Neural cell (in vitro differentiated cells): Measurements from ENCODE around the gene PSMD13. TPM values are rescaled to one million over a fixed set of nuclear protein-coding genes. Genes with fewer than 3 reads are reported as not detected.

Experiments used
- H2AFZ ChIP-seq: fragments of 200-600, 300-800 bp; sonication (generic), shearing (Covaris generic); 2 replicates; pipeline ENCODE4 v1.6.0; 2014; ENCODE audit warnings: low read depth, mild to moderate bottlenecking, antibody characterized with exemption, low read length, moderate library complexity
- H3F3A ChIP-seq: fragments of 200-600 bp; shearing (Covaris generic); 2 replicates; pipeline ENCODE4 v1.6.1; 2016; ENCODE audit warnings: mild to moderate bottlenecking, moderate library complexity, mixed read lengths, antibody characterized with exemption, low read length; ENCODE audit not compliant: insufficient read depth, poor library complexity, severe bottlenecking
- H3K27ac ChIP-seq: fragments of 200-600, 300-800 bp; sonication (generic), shearing (Covaris generic); 2 replicates; pipeline ENCODE4 v1.5.1; 2014; ENCODE audit warnings: mild to moderate bottlenecking, low read length, moderate library complexity
- H3K27me3 ChIP-seq: fragments of 300-800, 200-600 bp; sonication (generic), shearing (Covaris generic); 2 replicates; pipeline ENCODE4 v1.6.0; 2014; ENCODE audit warnings: mild to moderate bottlenecking, low read depth, low read length, moderate library complexity; ENCODE audit not compliant: insufficient read depth
- H3K36me3 ChIP-seq: fragments of 300-800, 200-600 bp; sonication (generic), shearing (Covaris generic); 2 replicates; pipeline ENCODE4 v1.5.1; 2014; ENCODE audit warnings: mild to moderate bottlenecking, antibody characterized with exemption, low read length, moderate library complexity; ENCODE audit not compliant: insufficient read depth
- H3K4me2 ChIP-seq: fragments of 300-800, 200-600 bp; sonication (generic), shearing (Covaris generic); 2 replicates; pipeline ENCODE4 v1.6.0; 2014; ENCODE audit warnings: mild to moderate bottlenecking, low read length
- H3K4me3 ChIP-seq: fragments of 300-800, 200-600 bp; sonication (generic), shearing (Covaris generic); 2 replicates; pipeline ENCODE4 v1.5.1; 2014; ENCODE audit warnings: mild to moderate bottlenecking, low read length, moderate library complexity
- H3K79me2 ChIP-seq: fragments of 200-600 bp; shearing (Covaris generic); replicated peaks from 2 replicates; pipeline ENCODE4 v1.6.0; 2014; ENCODE audit warnings: mild to moderate bottlenecking, low read length, moderate library complexity; ENCODE audit not compliant: insufficient read depth
- H3K9ac ChIP-seq: fragments of 300-800, 200-600 bp; sonication (generic), shearing (Covaris generic); 2 replicates; pipeline ENCODE4 v1.6.1; 2016; ENCODE audit warnings: mild to moderate bottlenecking, low read length, mixed read lengths
- H3K9me2 ChIP-seq: fragments of 200-600 bp; shearing (Covaris generic); 2 replicates; pipeline ENCODE4 v1.6.1; 2016; ENCODE audit warnings: mild to moderate bottlenecking, low read length, mixed read lengths; ENCODE audit not compliant: insufficient read depth
- H3K9me3 ChIP-seq: fragments of 200-600, 300-800 bp; sonication (generic), shearing (Covaris generic); 2 replicates; pipeline ENCODE4 v1.6.1; 2016; ENCODE audit warnings: mild to moderate bottlenecking, mixed run types, low read length, moderate library complexity, mixed read lengths
- H4K20me1 ChIP-seq: fragments of 200-600 bp; shearing (Covaris generic); 2 replicates; pipeline ENCODE4 v1.6.1; 2016; ENCODE audit warnings: mild to moderate bottlenecking, mixed run types; ENCODE audit not compliant: insufficient read depth
- EP300 ChIP-seq: fragments of 450-650 bp; conservative IDR thresholded peaks from 2 replicates; pipeline ENCODE4 v1.6.1; 2014; ENCODE audit warnings: antibody characterized with exemption, mild to moderate bottlenecking, moderate library complexity; ENCODE audit not compliant: poor library complexity, severe bottlenecking
- EZH2 ChIP-seq: fragments of 200-600, 300-800 bp; shearing (Covaris generic), sonication (generic); IDR thresholded peaks from 2 replicates; pipeline ENCODE4 v1.6.1; 2014; ENCODE audit warnings: antibody characterized with exemption, low read length, borderline replicate concordance, mild to moderate bottlenecking; ENCODE audit not compliant: insufficient read depth, poor library complexity, severe bottlenecking
- MXI1 ChIP-seq: fragments of 450-650 bp; conservative IDR thresholded peaks from 2 replicates; pipeline ENCODE4 v1.6.1; 2014; ENCODE audit warnings: antibody characterized with exemption, mild to moderate bottlenecking; ENCODE audit not compliant: poor library complexity, severe bottlenecking
- POLR2AphosphoS5 ChIP-seq: IDR thresholded peaks from 2 replicates; pipeline ENCODE4 v1.6.1; 2012
- RAD21 ChIP-seq: fragments of 450-650 bp; conservative IDR thresholded peaks from 2 replicates; pipeline ENCODE4 v1.6.1; 2014; ENCODE audit warnings: antibody characterized with exemption, mild to moderate bottlenecking, moderate library complexity
- SMC3 ChIP-seq: fragments of 450-650 bp; conservative IDR thresholded peaks from 2 replicates; pipeline ENCODE4 v1.6.1; 2014; ENCODE audit warnings: antibody characterized with exemption, mild to moderate bottlenecking, moderate library complexity; ENCODE audit not compliant: poor library complexity
- TAF1 ChIP-seq: IDR thresholded peaks from 2 replicates; pipeline ENCODE4 v1.6.1; 2012; ENCODE audit warnings: low read depth
- polyA plus RNA-seq: library from polyadenylated mRNA; depleted of rRNA; stranded (reverse); fragments of >200 nt; gene quantifications from 2 replicates; pipeline ENCODE4 v1.2.3, GENCODE V29; 2014
- TF ChIP-seq, protein P1 (sequence below): IDR thresholded peaks from 2 replicates; pipeline ENCODE4 v1.6.1; 2012; ENCODE audit warnings: borderline replicate concordance
- TF ChIP-seq, protein P2 (sequence below): fragments of 450-650 bp; IDR thresholded peaks from 2 replicates; pipeline ENCODE4 v1.5.1; 2014; ENCODE audit warnings: antibody characterized with exemption, mild to moderate bottlenecking, moderate library complexity; ENCODE audit not compliant: poor library complexity, severe bottlenecking

PSMD13 gene
- polyA plus RNA-seq, 1 donor from 2014 or later, result 183 TPM

DNA sequence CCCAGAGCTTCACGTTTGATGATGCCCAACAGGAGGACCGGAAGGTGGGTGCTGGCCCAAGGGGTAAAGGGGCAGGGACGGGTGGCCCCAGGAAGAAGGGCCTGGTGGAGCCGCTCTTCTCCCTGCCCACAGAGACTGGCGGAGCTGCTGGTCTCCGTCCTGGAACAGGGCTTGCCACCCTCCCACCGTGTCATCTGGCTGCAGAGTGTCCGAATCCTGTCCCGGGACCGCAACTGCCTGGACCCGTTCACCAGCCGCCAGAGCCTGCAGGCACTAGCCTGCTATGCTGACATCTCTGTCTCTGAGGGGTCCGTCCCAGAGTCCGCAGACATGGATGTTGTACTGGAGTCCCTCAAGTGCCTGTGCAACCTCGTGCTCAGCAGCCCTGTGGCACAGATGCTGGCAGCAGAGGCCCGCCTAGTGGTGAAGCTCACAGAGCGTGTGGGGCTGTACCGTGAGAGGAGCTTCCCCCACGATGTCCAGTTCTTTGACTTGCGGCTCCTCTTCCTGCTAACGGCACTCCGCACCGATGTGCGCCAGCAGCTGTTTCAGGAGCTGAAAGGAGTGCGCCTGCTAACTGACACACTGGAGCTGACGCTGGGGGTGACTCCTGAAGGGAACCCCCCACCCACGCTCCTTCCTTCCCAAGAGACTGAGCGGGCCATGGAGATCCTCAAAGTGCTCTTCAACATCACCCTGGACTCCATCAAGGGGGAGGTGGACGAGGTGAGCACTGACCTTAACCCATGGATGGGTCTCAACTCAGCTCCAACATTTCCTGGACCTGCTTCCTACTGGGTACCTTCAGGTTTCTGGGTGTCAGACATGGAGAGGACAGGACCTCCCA is 27.3 kb upstream of the PSMD13 start:
- H3K27me3 ChIP-seq, result no peaks in the 10 kb centered on the region
- H3K36me3 ChIP-seq, result no peaks in the 10 kb centered on the region
- peaks cover 3% of the 10 kb centered on the region for H4K20me1 ChIP-seq
- peak overlapping the region; percentile 97 for H3K4me3 ChIP-seq
- peak overlapping the region; percentile 65 for H3K4me2 ChIP-seq
- peak overlapping the region; percentile 98 for H3K9ac ChIP-seq
- no peak for TF ChIP-seq POLR2AphosphoS5
- TF ChIP-seq, protein P1, sequence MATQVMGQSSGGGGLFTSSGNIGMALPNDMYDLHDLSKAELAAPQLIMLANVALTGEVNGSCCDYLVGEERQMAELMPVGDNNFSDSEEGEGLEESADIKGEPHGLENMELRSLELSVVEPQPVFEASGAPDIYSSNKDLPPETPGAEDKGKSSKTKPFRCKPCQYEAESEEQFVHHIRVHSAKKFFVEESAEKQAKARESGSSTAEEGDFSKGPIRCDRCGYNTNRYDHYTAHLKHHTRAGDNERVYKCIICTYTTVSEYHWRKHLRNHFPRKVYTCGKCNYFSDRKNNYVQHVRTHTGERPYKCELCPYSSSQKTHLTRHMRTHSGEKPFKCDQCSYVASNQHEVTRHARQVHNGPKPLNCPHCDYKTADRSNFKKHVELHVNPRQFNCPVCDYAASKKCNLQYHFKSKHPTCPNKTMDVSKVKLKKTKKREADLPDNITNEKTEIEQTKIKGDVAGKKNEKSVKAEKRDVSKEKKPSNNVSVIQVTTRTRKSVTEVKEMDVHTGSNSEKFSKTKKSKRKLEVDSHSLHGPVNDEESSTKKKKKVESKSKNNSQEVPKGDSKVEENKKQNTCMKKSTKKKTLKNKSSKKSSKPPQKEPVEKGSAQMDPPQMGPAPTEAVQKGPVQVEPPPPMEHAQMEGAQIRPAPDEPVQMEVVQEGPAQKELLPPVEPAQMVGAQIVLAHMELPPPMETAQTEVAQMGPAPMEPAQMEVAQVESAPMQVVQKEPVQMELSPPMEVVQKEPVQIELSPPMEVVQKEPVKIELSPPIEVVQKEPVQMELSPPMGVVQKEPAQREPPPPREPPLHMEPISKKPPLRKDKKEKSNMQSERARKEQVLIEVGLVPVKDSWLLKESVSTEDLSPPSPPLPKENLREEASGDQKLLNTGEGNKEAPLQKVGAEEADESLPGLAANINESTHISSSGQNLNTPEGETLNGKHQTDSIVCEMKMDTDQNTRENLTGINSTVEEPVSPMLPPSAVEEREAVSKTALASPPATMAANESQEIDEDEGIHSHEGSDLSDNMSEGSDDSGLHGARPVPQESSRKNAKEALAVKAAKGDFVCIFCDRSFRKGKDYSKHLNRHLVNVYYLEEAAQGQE, result no peak
- no peak for TF ChIP-seq RAD21
- TF ChIP-seq TAF1, result no peak
- TF ChIP-seq SMC3, result no peak
- TF ChIP-seq, protein P2, sequence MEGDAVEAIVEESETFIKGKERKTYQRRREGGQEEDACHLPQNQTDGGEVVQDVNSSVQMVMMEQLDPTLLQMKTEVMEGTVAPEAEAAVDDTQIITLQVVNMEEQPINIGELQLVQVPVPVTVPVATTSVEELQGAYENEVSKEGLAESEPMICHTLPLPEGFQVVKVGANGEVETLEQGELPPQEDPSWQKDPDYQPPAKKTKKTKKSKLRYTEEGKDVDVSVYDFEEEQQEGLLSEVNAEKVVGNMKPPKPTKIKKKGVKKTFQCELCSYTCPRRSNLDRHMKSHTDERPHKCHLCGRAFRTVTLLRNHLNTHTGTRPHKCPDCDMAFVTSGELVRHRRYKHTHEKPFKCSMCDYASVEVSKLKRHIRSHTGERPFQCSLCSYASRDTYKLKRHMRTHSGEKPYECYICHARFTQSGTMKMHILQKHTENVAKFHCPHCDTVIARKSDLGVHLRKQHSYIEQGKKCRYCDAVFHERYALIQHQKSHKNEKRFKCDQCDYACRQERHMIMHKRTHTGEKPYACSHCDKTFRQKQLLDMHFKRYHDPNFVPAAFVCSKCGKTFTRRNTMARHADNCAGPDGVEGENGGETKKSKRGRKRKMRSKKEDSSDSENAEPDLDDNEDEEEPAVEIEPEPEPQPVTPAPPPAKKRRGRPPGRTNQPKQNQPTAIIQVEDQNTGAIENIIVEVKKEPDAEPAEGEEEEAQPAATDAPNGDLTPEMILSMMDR, result no peak
- TF ChIP-seq MXI1, result no peak
- TF ChIP-seq EZH2, result no peak
- TF ChIP-seq EP300, result no peak
- no peak overlapping the region for H2AFZ ChIP-seq
- H3K9me2 ChIP-seq, result no peaks in the 10 kb centered on the region
- H3K27ac ChIP-seq, result peak overlapping the region; percentile 96
- H3F3A ChIP-seq, result no peaks in the 10 kb centered on the region
- H3K9me3 ChIP-seq, result no peaks in the 10 kb centered on the region
- H3K79me2 ChIP-seq, result peaks cover 30% of the 10 kb centered on the region

DNA sequence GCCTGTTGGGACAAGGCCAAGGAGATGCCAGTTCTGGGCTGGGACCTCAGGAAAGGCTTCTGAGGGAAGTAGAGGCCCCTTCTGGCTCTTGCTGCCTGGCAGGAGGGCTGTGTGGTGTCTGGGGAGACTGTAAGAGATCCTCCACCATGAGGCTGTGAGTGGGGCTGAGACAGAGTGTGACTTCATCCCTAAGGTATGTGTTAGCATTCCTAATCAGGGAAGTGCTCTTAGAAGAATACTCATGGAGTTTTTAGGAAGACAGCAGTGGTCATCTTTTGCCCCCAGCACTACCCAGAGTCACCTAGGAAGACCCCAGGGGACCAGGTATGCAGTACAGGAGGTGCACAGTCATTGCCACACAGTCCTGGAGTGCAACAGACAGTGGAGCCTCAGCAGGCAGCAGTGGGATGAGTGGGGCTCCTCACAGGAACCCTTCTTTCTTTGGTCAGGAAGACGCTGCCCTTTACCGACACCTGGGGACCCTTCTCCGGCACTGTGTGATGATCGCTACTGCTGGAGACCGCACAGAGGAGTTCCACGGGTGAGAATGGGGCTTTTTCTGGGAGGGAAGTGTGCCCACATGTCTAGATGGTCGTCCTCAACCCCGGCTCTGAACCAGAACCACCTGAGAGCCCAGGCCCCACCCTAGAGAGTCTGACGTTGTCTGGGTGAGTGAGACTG is 26.5 kb upstream of the PSMD13 start:
- H2AFZ ChIP-seq, result no peak overlapping the region
- peaks cover 30% of the 10 kb centered on the region for H3K79me2 ChIP-seq
- peak overlapping the region; percentile 8 for H3K4me2 ChIP-seq

More for the DNA sequence above, 26.5 kb upstream of the PSMD13 start:
- TF ChIP-seq SMC3 (no peak), EP300 (no peak), TAF1 (no peak), EZH2 (no peak), RAD21 (no peak), MXI1 (no peak), POLR2AphosphoS5 (no peak)
- TF ChIP-seq, protein P2, result no peak
- TF ChIP-seq, protein P1, result no peak
- Histone ChIP-seq H3F3A (no peaks in the 10 kb centered on the region), H3K27me3 (no peaks in the 10 kb centered on the region), H3K9me2 (no peaks in the 10 kb centered on the region), H4K20me1 (peaks cover 3% of the 10 kb centered on the region), H3K27ac (no peak overlapping the region), H3K4me3 (peak overlapping the region; percentile 97), H3K9me3 (no peaks in the 10 kb centered on the region), H3K9ac (no peak overlapping the region), H3K36me3 (no peaks in the 10 kb centered on the region)
